ENCODE results near the gene JUP.

DNA sequence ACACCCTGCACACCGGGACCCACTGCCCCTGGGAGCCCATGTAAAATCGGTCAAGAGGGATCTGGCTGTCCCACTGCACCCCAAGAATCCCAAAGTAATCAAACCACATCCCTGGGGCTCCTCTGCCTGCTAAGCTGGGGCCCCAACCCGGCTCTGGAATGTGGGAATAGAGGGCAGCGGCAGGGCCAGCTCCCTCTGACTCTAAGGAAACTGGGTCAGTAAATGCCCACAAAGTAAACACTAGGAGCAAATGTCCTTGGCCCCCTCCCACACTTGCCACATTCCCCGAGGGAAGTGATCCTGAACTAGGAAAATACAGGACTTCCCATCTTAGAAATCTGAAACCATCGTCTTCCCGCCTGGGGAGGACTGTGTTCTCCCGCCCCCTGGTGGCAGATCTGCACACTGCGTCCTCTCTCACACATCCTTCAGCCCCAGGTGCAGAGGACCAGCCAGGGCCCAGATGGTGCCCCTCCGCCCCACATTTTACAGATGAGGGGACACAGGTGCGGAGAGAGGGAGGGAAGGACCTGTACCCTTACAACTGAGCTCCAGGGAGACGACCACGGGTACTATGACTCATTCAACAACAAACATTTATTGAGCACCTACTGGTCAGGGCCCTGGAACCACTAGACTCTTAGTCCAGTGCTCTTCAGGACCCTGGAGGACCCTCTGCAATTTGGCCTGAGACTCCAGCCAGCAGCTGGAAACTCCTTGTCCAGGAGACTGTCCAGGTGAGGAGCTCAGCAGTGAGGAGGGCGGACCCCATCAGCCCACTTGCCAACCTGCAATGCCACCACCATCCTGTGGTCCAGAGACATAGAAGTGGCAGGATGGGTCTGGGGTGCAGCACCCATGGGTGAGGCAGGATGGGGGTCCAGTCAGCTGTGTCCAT lies 15.1 kb upstream of the JUP start:
- TF ChIP-seq POLR2A (IDR thresholded peaks at IDR 0.05) = no peak
- peak in 1 of 4 donors; percentile 40 for TF ChIP-seq POLR2AphosphoS5 (IDR thresholded peaks at IDR 0.05)
- TF ChIP-seq, protein P1, sequence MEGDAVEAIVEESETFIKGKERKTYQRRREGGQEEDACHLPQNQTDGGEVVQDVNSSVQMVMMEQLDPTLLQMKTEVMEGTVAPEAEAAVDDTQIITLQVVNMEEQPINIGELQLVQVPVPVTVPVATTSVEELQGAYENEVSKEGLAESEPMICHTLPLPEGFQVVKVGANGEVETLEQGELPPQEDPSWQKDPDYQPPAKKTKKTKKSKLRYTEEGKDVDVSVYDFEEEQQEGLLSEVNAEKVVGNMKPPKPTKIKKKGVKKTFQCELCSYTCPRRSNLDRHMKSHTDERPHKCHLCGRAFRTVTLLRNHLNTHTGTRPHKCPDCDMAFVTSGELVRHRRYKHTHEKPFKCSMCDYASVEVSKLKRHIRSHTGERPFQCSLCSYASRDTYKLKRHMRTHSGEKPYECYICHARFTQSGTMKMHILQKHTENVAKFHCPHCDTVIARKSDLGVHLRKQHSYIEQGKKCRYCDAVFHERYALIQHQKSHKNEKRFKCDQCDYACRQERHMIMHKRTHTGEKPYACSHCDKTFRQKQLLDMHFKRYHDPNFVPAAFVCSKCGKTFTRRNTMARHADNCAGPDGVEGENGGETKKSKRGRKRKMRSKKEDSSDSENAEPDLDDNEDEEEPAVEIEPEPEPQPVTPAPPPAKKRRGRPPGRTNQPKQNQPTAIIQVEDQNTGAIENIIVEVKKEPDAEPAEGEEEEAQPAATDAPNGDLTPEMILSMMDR (IDR thresholded peaks at IDR 0.05) = peak; percentile 83 to 97 (median 96)
